Activated naive CD8-positive, alpha-beta T cell (primary cell): ENCODE results near the gene CSAG1.
"Not testable (repeated sequence)": the region's sequence is repeated elsewhere in the genome, so short reads cannot be mapped to it uniquely, and the experiment has no call there.

ENCODE experiments used
- H3K27ac Mint-ChIP-seq: one replicate; pipeline ENCODE4 v1.8.0; 2021; ENCODE audit warnings: mixed read lengths
- H3K27me3 Mint-ChIP-seq: one replicate; pipeline ENCODE4 v1.8.0; 2021; ENCODE audit warnings: mixed read lengths
- H3K36me3 Mint-ChIP-seq: one replicate; pipeline ENCODE4 v1.8.0; 2021; ENCODE audit warnings: mixed read lengths
- H3K4me1 Mint-ChIP-seq: one replicate; pipeline ENCODE4 v1.8.0; 2021; ENCODE audit warnings: low read depth, mixed read lengths
- H3K4me3 Mint-ChIP-seq: one replicate; pipeline ENCODE4 v1.8.0; 2021; ENCODE audit warnings: mild to moderate bottlenecking, mixed read lengths
- H3K9me3 Mint-ChIP-seq: one replicate; pipeline ENCODE4 v1.8.0; 2021; ENCODE audit warnings: low read depth, mixed read lengths

Gene CSAG1

GRCh38 chrX:152713815-152714787, 19.4 kb downstream of the CSAG1 start, which contains the start of gene MAGEA2B:
Gene MAGEA2B (plus strand): TSS chrX:152714628. CDS start chrX:152717107, 2,479 bp downstream.
- not testable (repeated sequence) for H3K36me3 Mint-ChIP-seq, H3K27ac Mint-ChIP-seq, H3K4me1 Mint-ChIP-seq, H3K27me3 Mint-ChIP-seq, H3K4me3 Mint-ChIP-seq, H3K9me3 Mint-ChIP-seq

GRCh38 chrX:152713195-152713594, 20.3 kb downstream of the CSAG1 start:
- not testable (repeated sequence) for H3K9me3 Mint-ChIP-seq, H3K36me3 Mint-ChIP-seq, H3K27me3 Mint-ChIP-seq, H3K4me3 Mint-ChIP-seq, H3K27ac Mint-ChIP-seq, H3K4me1 Mint-ChIP-seq

DNA sequence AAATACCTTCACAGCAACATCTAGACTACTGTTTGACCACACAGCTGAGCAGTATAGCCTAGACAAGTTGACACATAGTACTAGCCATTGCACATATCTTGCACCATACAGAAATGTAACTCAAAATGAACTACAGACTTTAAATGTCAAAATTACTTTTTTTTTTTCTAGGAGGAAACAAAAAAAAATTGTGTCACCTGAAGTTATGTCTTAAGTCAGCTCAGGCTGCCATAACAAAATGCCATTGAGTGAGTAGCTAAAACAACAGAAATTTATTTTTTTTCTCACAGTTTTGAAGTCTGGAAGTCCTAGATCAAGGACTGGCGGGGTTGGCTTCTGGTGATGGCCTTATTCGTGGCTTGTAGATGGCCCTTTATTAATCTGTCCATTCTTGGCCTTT, 24.3 kb downstream of the CSAG1 start, which contains the start of gene CSAG2:
CSAG2 (minus strand) TSS at position 101 of the 400 bp plus-strand sequence. CDS start 161 bp downstream, outside the sequence.
- H3K36me3 Mint-ChIP-seq, H3K27me3 Mint-ChIP-seq, H3K4me1 Mint-ChIP-seq, H3K9me3 Mint-ChIP-seq, H3K4me3 Mint-ChIP-seq, H3K27ac Mint-ChIP-seq: not testable (repeated sequence)

DNA sequence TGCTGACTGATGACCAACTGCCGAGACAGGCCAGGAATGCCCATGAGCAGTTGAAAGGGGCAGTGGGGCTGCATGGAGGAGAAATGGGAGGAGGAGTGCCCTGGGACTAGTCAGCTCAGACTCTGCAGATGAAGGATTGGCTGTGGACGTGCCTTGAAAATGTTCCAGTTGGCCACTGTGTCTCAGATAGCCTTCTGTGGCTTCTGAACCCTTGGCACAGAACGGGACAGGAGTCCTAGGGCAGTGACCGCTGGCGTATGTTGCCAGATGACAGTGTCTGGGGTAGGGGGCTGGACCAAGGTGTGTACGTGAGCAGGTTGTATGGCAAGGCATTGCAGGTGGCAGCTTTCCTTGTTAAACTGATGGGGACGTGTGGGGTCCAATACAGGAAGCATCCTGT, 27.0 kb downstream of the CSAG1 start:
- not testable (repeated sequence) for H3K4me3 Mint-ChIP-seq, H3K27ac Mint-ChIP-seq, H3K36me3 Mint-ChIP-seq, H3K9me3 Mint-ChIP-seq, H3K4me1 Mint-ChIP-seq, H3K27me3 Mint-ChIP-seq

DNA sequence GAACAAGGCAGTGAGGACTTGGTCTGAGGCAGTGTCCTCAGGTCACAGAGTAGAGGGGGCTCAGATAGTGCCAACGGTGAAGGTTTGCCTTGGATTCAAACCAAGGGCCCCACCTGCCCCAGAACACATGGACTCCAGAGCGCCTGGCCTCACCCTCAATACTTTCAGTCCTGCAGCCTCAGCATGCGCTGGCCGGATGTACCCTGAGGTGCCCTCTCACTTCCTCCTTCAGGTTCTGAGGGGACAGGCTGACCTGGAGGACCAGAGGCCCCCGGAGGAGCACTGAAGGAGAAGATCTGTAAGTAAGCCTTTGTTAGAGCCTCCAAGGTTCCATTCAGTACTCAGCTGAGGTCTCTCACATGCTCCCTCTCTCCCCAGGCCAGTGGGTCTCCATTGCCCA, 33.1 kb downstream of the CSAG1 start:
- H3K9me3 Mint-ChIP-seq, H3K4me1 Mint-ChIP-seq: not testable (repeated sequence)

DNA sequence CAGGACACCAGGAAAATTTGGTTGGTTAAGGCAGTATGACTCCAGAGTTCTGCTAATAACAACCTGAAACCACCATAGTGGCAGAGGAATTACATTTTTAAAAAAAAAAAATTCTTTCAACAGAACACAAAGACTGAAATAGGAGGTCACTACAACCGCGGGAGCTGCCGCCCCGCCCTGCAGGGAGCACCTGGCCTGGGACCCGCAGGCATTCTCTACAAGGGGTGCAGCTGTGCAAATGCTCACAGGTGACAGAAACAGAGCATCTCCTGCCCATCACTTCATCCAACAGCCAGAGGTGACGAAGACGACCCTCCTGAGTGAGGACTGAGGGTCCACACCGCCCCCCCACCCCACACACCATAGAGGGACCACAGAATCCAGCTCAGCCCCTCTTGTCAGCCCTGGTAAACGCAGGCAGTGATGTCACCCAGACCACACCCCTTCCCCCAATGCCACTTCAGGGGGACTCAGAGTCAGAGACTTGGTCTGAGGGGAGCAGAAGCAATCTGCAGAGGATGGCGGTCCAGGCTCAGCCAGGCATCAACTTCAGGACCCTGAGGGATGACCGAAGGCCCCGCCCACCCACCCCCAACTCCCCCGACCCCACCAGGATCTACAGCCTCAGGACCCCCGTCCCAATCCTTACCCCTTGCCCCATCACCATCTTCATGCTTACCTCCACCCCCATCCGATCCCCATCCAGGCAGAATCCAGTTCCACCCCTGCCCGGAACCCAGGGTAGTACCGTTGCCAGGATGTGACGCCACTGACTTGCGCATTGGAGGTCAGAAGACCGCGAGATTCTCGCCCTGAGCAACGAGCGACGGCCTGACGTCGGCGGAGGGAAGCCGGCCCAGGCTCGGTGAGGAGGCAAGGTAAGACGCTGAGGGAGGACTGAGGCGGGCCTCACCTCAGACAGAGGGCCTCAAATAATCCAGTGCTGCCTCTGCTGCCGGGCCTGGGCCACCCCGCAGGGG, 35.3 kb downstream of the CSAG1 start, which contains the start of gene MAGEA3:
MAGEA3 (plus strand) TSS at position 843 of the 980 bp plus-strand sequence. CDS start 2,039 bp downstream, outside the sequence.
- not testable (repeated sequence) for H3K4me1 Mint-ChIP-seq, H3K4me3 Mint-ChIP-seq, H3K27ac Mint-ChIP-seq, H3K9me3 Mint-ChIP-seq, H3K36me3 Mint-ChIP-seq, H3K27me3 Mint-ChIP-seq

More for the DNA sequence above, 33.1 kb downstream of the CSAG1 start:
- H3K27me3 Mint-ChIP-seq, H3K4me3 Mint-ChIP-seq, H3K36me3 Mint-ChIP-seq, H3K27ac Mint-ChIP-seq: not testable (repeated sequence)

GRCh38 chrX:152681012-152681411, 52.5 kb downstream of the CSAG1 start:
- H3K27me3 Mint-ChIP-seq, H3K36me3 Mint-ChIP-seq, H3K27ac Mint-ChIP-seq, H3K4me3 Mint-ChIP-seq, H3K9me3 Mint-ChIP-seq, H3K4me1 Mint-ChIP-seq: not testable (repeated sequence)
